IMR-90 (cell line): ENCODE measurements around the gene SLC4A5. TPM values are rescaled to one million over a fixed set of nuclear protein-coding genes. Genes with fewer than 3 reads are reported as not detected.

Experiments
- ATAC-seq: fragments of 200-7000 bp; cut with Tn5 transposase; 2 replicates; pipeline ENCODE4 v1.9.1; 2020; ENCODE audit warnings: low read depth, mild to moderate bottlenecking, moderate library complexity
- BruUV-seq: library from RNA; stranded (reverse); fragments of 400-500 nt; replicated peaks from 2 replicates; lab custom pipeline; 2021; lab: Mats Ljungman, UMichigan
- CTCF ChIA-PET: fragments of 300-600 bp; formaldehyde crosslinking; extraction: SDS; loops from one replicate; lab custom pipeline; 2021; ENCODE audit warnings: antibody characterized with exemption; lab: Yijun Ruan, JAX
- POLR2A ChIA-PET: fragments of 300-600 bp; sonication (Branson Sonifier 250); formaldehyde crosslinking; loops from one replicate; lab custom pipeline; 2022; ENCODE audit warnings: antibody characterized with exemption; ENCODE audit not compliant: unreplicated experiment; lab: Charles Lee
- DNase-seq: peaks from one replicate; pipeline ENCODE4 v3.0.0; 2013
- H2AFZ ChIP-seq: replicated peaks from 2 replicates; pipeline ENCODE3; 2013; ENCODE audit warnings: low read length, mild to moderate bottlenecking; ENCODE audit not compliant: poor library complexity
- H2AK5ac ChIP-seq: 2 replicates; pipeline ENCODE4 v1.6.1; 2013; ENCODE audit warnings: low read depth, low read length, inconsistent platforms
- H2AK9ac ChIP-seq: replicated peaks from 2 replicates; pipeline ENCODE3; 2013; ENCODE audit warnings: mild to moderate bottlenecking, low read depth, low read length, moderate library complexity; ENCODE audit not compliant: poor library complexity
- H2BK120ac ChIP-seq: 2 replicates; pipeline ENCODE4 v1.6.1; 2013; ENCODE audit warnings: low read depth, low read length, inconsistent platforms
- H2BK15ac ChIP-seq: 3 replicates; pipeline ENCODE4 v1.6.1; 2013; ENCODE audit warnings: low read depth, low read length, inconsistent platforms
- H2BK20ac ChIP-seq: 2 replicates; pipeline ENCODE4 v1.6.1; 2013; ENCODE audit warnings: low read depth, mild to moderate bottlenecking, inconsistent platforms, low read length, moderate library complexity
- H2BK5ac ChIP-seq: 2 replicates; pipeline ENCODE4 v1.6.1; 2013; ENCODE audit warnings: mild to moderate bottlenecking, low read depth, low read length, inconsistent platforms; ENCODE audit not compliant: poor library complexity, severe bottlenecking
- H3K14ac ChIP-seq: replicated peaks from 2 replicates; pipeline ENCODE4 v1.6.1; 2013; ENCODE audit warnings: low read depth, low read length, inconsistent platforms
- H3K18ac ChIP-seq: 2 replicates; pipeline ENCODE4 v1.6.1; 2013; ENCODE audit warnings: low read depth, low read length, control low read depth
- H3K23ac ChIP-seq: 2 replicates; pipeline ENCODE4 v1.6.1; 2013; ENCODE audit warnings: low read depth, low read length, inconsistent platforms
- H3K27ac ChIP-seq: 2 replicates; pipeline ENCODE4 v1.5.1; 2013; ENCODE audit warnings: mild to moderate bottlenecking, control low read depth, low read length; ENCODE audit not compliant: insufficient read depth
- H3K27me3 ChIP-seq: 2 replicates; pipeline ENCODE4 v1.6.1; 2013; ENCODE audit warnings: low read length; ENCODE audit not compliant: control insufficient read depth, insufficient read depth
- H3K36me3 ChIP-seq: 2 replicates; pipeline ENCODE4 v1.6.1; 2013; ENCODE audit warnings: low read length, mixed read lengths; ENCODE audit not compliant: control insufficient read depth, insufficient read depth
- H3K4ac ChIP-seq: 2 replicates; pipeline ENCODE4 v1.6.1; 2013; ENCODE audit warnings: low read depth, low read length, inconsistent platforms
- H3K4me1 ChIP-seq: 2 replicates; pipeline ENCODE4 v1.6.1; 2013; ENCODE audit warnings: low read length, mixed read lengths; ENCODE audit not compliant: control insufficient read depth, insufficient read depth
- H3K4me2 ChIP-seq: 2 replicates; pipeline ENCODE4 v1.6.1; 2013; ENCODE audit warnings: low read depth, mild to moderate bottlenecking, control low read depth, low read length, moderate library complexity
- H3K4me3 ChIP-seq: 2 replicates; pipeline ENCODE4 v1.5.1; 2013; ENCODE audit warnings: low read depth, mild to moderate bottlenecking, control low read depth, low read length, moderate library complexity; ENCODE audit not compliant: insufficient read depth
- H3K56ac ChIP-seq: 2 replicates; pipeline ENCODE4 v1.6.1; 2013; ENCODE audit warnings: low read length, inconsistent platforms; ENCODE audit not compliant: insufficient read depth; ENCODE audit errors: extremely low read depth
- H3K79me1 ChIP-seq, 2 experiments: 2 replicates each; pipeline ENCODE4 v1.6.1; 2013; ENCODE audit warnings: low read length in 2 of 2, inconsistent platforms in 1 of 2, low read depth in 1 of 2
- H3K9ac ChIP-seq: 2 replicates; pipeline ENCODE4 v1.6.1; 2013; ENCODE audit warnings: low read depth, low read length, control low read depth
- H3K9me1 ChIP-seq: 2 replicates; pipeline ENCODE4 v1.6.1; 2013; ENCODE audit warnings: low read length, inconsistent platforms; ENCODE audit not compliant: insufficient read depth
- H3K9me3 ChIP-seq: 2 replicates; pipeline ENCODE4 v1.6.1; 2013; ENCODE audit warnings: low read length; ENCODE audit not compliant: control insufficient read depth, insufficient read depth
- H4K20me1 ChIP-seq: 2 replicates; pipeline ENCODE4 v1.6.1; 2013; ENCODE audit warnings: low read length, inconsistent platforms; ENCODE audit not compliant: insufficient read depth
- H4K5ac ChIP-seq: 2 replicates; pipeline ENCODE4 v1.6.1; 2013; ENCODE audit warnings: mild to moderate bottlenecking, low read depth, low read length, control low read depth
- H4K8ac ChIP-seq, 2 experiments: 2 replicates each; pipeline ENCODE4 v1.6.1; 2013; ENCODE audit warnings: low read depth in 2 of 2, low read length in 2 of 2, control low read depth in 1 of 2, inconsistent platforms in 1 of 2
- H4K91ac ChIP-seq: 2 replicates; pipeline ENCODE4 v1.6.1; 2013; ENCODE audit warnings: low read depth, low read length, inconsistent platforms; ENCODE audit not compliant: insufficient read depth
- BHLHE40 ChIP-seq: fragments of 150-350 bp; IDR thresholded peaks from 2 replicates; pipeline ENCODE4 v1.6.1; 2016; ENCODE audit warnings: mild to moderate bottlenecking, low read depth, low read length
- CEBPB ChIP-seq: IDR thresholded peaks from 2 replicates; pipeline ENCODE4 v1.6.1; 2012; ENCODE audit warnings: low read depth, low read length, improper control_type of control experiment
- CHD1 ChIP-seq: IDR thresholded peaks from 2 replicates; pipeline ENCODE4 v1.6.1; 2012; ENCODE audit warnings: low read depth, low read length, improper control_type of control experiment
- MAFK ChIP-seq: IDR thresholded peaks from 2 replicates; pipeline ENCODE4 v1.6.1; 2012; ENCODE audit warnings: low read depth, low read length, improper control_type of control experiment
- RAD21 ChIP-seq: IDR thresholded peaks from 2 replicates; pipeline ENCODE4 v1.6.1; 2012; ENCODE audit warnings: low read length, improper control_type of control experiment
- RCOR1 ChIP-seq: IDR thresholded peaks from 2 replicates; pipeline ENCODE4 v1.6.1; 2012; ENCODE audit warnings: mild to moderate bottlenecking, low read length, improper control_type of control experiment; ENCODE audit not compliant: insufficient replicate concordance
- WGBS, 2 experiments: methylation state at CpG; one replicate each; pipeline versions ENCODE4 v1.1.5 to v1.1.7; 2013; ENCODE audit warnings: missing lambda C conversion rate in 2 of 2; ENCODE audit not compliant: insufficient read length in 1 of 2; ENCODE audit errors: extremely low coverage in 2 of 2; 5-methylcytosine and 5-hydroxymethylcytosine counted together
- dilution Hi-C: fragments of 300-500 bp; cut with HindIII; formaldehyde crosslinking; loops from one replicate; pipeline ENCODE4 v1.14.3; 2018; ENCODE audit warnings: low sequenced_read_pairs; ENCODE audit not compliant: unreplicated experiment
- in situ Hi-C: fragments of 300-500 bp; cut with MboI; formaldehyde crosslinking; loops from 3 replicates; pipeline ENCODE4 v1.14.3; 2019; ENCODE audit warnings: low sequenced_read_pairs, inconsistent platforms, mixed read lengths
- intact Hi-C: fragments of 100-400 bp; cut with micrococcal nuclease; formaldehyde crosslinking; loops from 2 replicates; pipeline ENCODE4 v1.10.0; 2022
- polyA plus RNA-seq, 3 experiments: library from polyadenylated mRNA; depleted of rRNA; stranded (reverse); fragments of >200 nt; gene quantifications; 2 replicates each; pipeline ENCODE4 v1.2.3, GENCODE V29; 2012; ENCODE audit warnings: low replicate concordance in 1 of 3
- total RNA-seq: library from RNA; depleted of rRNA; stranded (reverse); fragments of >200 nt; gene quantifications from 2 replicates; pipeline ENCODE4 v1.2.3, GENCODE V29; 2012
- TF ChIP-seq, protein P1 (sequence below): fragments of 150-350 bp; IDR thresholded peaks from 2 replicates; pipeline ENCODE4 v1.6.1; 2017; ENCODE audit warnings: mild to moderate bottlenecking, antibody characterized with exemption, low read length, low read depth
- TF ChIP-seq, protein P2 (sequence below): fragments of 150-350 bp; IDR thresholded peaks from 2 replicates; pipeline ENCODE4 v1.6.1; 2016; ENCODE audit warnings: low read depth, mild to moderate bottlenecking, low read length, moderate library complexity, borderline replicate concordance

Gene SLC4A5
- total and polyA plus RNA-seq, 2 of the 4 experiments (the other 2 are of a cell fraction) = 0.18 to 0.22 TPM

DNA sequence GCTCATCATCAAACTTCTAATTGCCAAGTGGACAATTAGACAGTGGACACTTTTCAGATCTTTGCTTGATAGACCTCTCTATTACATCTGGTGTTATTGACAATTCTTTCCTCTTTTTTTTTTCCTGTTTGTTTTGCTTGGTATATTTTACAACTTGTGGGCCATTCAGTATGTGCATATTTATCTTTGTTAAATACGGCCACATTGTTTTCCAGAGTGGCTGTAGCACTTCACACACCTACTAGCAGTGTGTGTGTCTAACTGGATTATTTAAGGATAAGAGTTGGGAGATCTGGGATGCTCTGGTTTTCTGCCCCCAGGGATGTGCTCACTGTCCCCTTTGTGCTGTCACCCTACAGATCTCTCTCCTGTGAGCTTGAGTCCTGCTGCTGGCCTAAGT lies 4.1 kb upstream of the SLC4A5 start:
- no peak overlapping the region for H3K4me2 ChIP-seq
- no peak overlapping the region for H3K4me3 ChIP-seq
- H3K79me1 ChIP-seq = no peaks in the 10 kb centered on the region
- no peak overlapping the region for H3K27ac ChIP-seq
- H2AK5ac ChIP-seq = no peak overlapping the region
- no TSS peak for BruUV-seq
- no peak overlapping the region for H2BK120ac ChIP-seq
- H2AK9ac ChIP-seq = no peak overlapping the region
- no peak overlapping the region for H3K9ac ChIP-seq
- no peak overlapping the region for H2AFZ ChIP-seq
- no peaks in the 10 kb centered on the region for H3K9me1 ChIP-seq
- H3K9me3 ChIP-seq = no peaks in the 10 kb centered on the region
- CTCF ChIA-PET = interaction anchor here (1.4 kb wide), 1 partner anchor 12 kb away, joined by 3 read pairs; no protein-coding TSS in a partner anchor
- no peak overlapping the region for H2BK20ac ChIP-seq
- DNase-seq (no peak), ATAC-seq (no peak)
- H4K91ac ChIP-seq = no peak overlapping the region
- peaks cover 29% of the 10 kb centered on the region for H3K27me3 ChIP-seq
- H4K8ac ChIP-seq = no peak overlapping the region
- no peaks in the 10 kb centered on the region for H3K36me3 ChIP-seq
- no peak overlapping the region for H3K23ac ChIP-seq
- H2BK5ac ChIP-seq = no peak overlapping the region
- no peaks in the 10 kb centered on the region for H4K20me1 ChIP-seq
- in situ Hi-C loops = loop anchor here (25.0 kb wide), 1 partner anchor 535 kb away; no protein-coding TSS in a partner anchor
- H4K5ac ChIP-seq = no peak overlapping the region
- no CpG with 5 or more reads among the region's 1 CpG for WGBS, 2 experiments
- H3K18ac ChIP-seq = no peak overlapping the region
- no peaks in the 10 kb centered on the region for H3K4me1 ChIP-seq
- TF ChIP-seq MAFK (no peak), CEBPB (no peak), RCOR1 (no peak), RAD21 (no peak), CHD1 (no peak), BHLHE40 (no peak)
- TF ChIP-seq, protein P1, sequence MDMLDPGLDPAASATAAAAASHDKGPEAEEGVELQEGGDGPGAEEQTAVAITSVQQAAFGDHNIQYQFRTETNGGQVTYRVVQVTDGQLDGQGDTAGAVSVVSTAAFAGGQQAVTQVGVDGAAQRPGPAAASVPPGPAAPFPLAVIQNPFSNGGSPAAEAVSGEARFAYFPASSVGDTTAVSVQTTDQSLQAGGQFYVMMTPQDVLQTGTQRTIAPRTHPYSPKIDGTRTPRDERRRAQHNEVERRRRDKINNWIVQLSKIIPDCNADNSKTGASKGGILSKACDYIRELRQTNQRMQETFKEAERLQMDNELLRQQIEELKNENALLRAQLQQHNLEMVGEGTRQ = no peak
- TF ChIP-seq, protein P2, sequence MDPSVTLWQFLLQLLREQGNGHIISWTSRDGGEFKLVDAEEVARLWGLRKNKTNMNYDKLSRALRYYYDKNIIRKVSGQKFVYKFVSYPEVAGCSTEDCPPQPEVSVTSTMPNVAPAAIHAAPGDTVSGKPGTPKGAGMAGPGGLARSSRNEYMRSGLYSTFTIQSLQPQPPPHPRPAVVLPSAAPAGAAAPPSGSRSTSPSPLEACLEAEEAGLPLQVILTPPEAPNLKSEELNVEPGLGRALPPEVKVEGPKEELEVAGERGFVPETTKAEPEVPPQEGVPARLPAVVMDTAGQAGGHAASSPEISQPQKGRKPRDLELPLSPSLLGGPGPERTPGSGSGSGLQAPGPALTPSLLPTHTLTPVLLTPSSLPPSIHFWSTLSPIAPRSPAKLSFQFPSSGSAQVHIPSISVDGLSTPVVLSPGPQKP = no peak
- H3K56ac ChIP-seq = no peak overlapping the region
- POLR2A ChIA-PET = no interaction called here
- intact Hi-C loops = no loop called here
- no peak overlapping the region for H3K4ac ChIP-seq
- dilution Hi-C loops = no loop called here
- no peak overlapping the region for H3K14ac ChIP-seq
- H2BK15ac ChIP-seq = no peak overlapping the region
